Stimulated activated CD8-positive, alpha-beta memory T cell treated with anti-CD3 and anti-CD28 coated beads, Interleukin-7, amount 100 ng/mL, for 1 hour (primary cell): ENCODE data around the gene KRT222.
A peak's percentile ranks its signal among the peaks of the same experiment; 100 is the strongest.

Source experiments
- DNase-seq, 2 donors: peaks; one replicate each; pipeline ENCODE4 v3.0.0-alpha.2; 2020; ENCODE audit warnings: low read depth in 2 of 2

KRT222 gene

GRCh38 chr17:40658396-40658795 is 6.6 kb downstream of the KRT222 start:
- no peak for DNase-seq

- no peak for DNase-seq
These were observed 13.0 kb downstream of the KRT222 start for GRCh38 chr17:40651939-40652338.

DNA sequence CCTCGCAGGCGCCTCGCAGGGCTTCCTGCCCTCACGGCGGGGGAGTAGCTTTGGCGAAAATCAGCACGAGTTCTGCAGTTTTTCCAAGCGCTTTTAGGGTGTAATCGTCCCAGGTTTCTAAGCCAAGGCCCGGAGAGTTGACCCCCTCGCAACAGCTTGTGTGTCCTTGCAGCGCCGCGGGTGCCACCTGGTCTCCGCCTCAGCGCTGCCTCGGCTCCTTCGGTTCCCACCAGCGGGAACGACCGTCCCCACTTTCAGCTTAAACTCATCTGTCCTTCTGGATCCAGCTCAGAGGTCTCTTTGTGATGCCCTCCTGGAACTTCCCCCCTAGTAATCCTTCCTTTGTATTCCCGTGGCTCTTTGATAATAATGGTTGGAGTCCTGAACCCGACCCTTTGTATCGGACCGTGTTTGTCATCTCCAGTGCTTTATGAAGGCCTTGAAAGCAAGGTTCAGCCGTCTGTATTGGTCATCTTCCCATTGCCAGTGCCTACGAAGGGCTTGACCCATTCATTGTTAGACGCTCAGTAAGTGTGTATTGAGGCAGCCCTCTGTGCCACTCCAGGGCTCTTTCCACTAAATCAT is 16.5 kb downstream of the KRT222 start:
- DNase-seq, result no peak

DNA sequence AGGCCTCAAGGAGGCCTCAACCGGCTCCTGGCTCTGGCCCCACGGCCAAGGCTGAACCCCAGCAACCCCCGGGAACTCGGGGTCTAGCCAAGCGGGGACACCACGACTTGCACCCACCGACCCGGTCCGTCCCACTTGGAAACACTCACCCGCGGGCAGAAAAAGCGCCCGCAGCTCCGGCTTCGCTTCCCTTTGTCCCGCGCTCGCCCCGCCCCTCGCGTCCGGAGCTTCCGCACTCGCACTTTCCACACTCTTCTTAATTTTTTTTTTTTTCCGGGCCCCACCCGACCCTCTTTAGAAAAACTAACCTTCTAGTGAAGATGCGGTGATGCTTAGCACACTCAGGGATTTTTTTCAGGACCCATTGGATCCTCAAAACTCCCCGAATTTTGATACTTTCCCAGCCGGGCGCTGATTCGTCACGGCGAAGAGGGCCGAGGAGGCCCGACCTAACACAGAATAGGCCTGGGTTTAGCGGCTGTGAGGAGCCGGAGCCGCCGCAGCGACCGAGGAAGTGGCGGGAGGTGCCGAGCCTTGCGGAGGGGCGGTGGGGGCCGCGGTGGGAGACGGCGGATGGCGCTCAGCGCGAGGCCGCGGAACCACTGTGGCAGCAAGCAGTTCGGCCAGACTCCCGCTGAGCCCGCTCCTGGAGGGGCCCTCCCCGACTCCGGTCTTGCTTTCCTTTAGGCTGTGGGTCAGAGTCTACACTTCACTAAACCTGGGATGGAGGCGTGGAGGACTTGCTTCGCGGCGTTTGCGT is 17.2 kb downstream of the KRT222 start, which contains the start of gene SMARCE1:
Gene SMARCE1, minus strand, starts transcription at position 195 of the 760 bp plus-strand sequence. CDS start 2,016 bp downstream, outside the sequence.
- peak; percentile 41 to 46 for DNase-seq

DNA sequence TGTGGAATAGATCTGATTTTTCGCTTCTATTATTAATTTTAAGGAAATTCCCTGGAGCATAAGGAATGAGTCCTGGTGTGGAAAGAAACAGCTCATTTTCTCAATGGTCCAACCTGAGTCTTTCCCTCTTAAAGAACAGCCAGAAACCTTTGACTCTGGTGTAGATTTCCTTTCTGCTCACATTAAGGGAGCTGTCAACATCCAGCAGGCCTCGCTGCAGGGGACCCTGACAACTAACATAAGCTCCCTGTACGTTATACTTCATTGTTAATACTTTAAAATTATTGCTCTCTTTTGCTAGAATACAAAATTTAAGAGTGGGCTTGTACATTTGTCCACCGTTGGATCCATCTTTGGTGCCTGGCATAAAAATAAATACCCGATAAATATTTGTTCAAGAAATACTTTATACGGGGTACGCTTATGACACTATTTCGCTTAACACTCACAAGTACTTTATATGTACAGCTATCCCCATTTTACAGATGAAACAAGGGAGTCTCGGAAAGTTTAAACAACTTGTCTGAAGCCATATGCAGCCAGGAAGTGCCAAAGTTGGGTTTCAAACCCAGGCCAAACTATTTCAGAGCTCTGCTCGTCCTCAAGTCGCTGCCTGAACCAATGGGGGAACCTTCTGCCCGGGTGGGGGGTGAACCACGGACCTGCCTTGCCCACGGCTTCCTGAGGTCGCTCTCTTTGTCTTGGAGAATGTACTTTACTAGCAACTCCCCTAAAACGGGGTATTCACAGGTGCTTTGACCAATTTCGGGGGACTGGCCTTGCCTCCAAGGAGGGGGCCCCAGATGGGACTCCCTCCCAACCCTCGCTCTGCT is 18.0 kb downstream of the KRT222 start:
- no peak for DNase-seq

DNA sequence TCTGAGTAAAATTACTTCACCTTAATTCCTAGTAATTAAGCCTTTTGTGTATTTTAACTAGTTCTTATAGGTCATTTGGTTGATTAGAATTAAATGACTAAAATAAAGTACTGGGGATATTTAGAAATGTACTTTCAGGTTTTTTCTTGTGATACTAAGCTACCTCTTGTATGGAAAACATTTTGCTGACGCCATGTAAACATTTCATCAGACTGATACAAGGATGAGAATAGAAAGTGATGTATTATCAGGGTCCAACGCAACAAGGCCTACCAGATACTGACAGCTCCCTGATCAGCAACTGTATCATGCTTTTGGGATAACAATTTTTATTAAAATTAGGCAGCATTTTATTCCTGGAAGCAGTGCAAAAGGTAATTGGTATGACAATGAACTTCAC is 19.0 kb downstream of the KRT222 start:
- DNase-seq, result no peak

GRCh38 chr17:40645291-40645690 is 19.7 kb downstream of the KRT222 start:
- no peak for DNase-seq

- no peak for DNase-seq
These were observed 27.0 kb downstream of the KRT222 start for GRCh38 chr17:40637931-40638330.

GRCh38 chr17:40633871-40634270 is 31.1 kb downstream of the KRT222 start:
- DNase-seq, result no peak

GRCh38 chr17:40632216-40632615 is 32.8 kb downstream of the KRT222 start:
- DNase-seq, result no peak

DNA sequence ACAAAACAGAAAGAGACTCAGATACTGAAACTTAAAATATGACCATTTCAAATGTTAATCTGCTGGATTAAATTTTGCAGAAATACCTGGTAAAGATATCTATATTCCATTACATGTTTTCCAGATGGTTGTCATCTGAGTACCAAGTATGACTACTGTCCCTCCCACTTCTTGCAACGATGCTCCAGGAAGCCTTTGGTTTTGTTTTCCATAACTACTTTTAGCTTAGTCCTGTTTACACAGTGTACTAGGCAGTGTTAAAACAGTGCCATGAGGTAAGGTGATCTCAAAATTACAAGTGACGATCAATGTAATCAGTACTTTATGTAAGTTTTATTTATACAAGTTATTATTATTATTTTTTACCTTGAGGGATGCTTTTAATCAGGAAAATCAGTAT is 35.1 kb downstream of the KRT222 start:
- no peak for DNase-seq

- DNase-seq, result no peak
These were observed 39.7 kb downstream of the KRT222 start for GRCh38 chr17:40625311-40625710.

- no peak for DNase-seq
These were observed 41.4 kb downstream of the KRT222 start for GRCh38 chr17:40623419-40624210.

DNA sequence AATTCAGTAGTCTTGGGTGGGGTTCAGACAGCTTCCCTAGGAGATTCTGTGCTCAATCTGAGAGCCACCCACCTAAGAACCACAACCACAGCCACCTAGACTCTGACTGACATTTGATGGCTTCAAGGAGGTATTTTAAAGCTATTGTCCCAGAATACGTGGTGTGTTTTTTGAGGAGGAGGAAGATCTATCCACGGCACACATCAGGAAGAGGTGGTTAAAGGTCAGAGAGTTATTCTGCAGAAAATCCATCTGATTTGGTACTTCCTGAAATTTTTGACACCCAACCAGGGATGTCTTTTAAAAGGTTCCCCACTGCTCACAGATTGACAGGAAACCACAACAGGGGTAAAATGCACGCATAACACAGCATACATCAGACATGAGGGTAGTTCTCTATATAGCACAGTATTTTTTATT is 42.5 kb downstream of the KRT222 start:
- DNase-seq, result no peak

GRCh38 chr17:40621578-40621977 is 43.4 kb downstream of the KRT222 start:
- DNase-seq, result no peak

GRCh38 chr17:40621019-40621418 is 44.0 kb downstream of the KRT222 start:
- no peak for DNase-seq

GRCh38 chr17:40618754-40619625 is 46.0 kb downstream of the KRT222 start:
- DNase-seq, result no peak

GRCh38 chr17:40617678-40618240 is 47.2 kb downstream of the KRT222 start:
- no peak for DNase-seq

- DNase-seq, result no peak
These were observed 48.4 kb downstream of the KRT222 start for GRCh38 chr17:40616592-40616991.

DNA sequence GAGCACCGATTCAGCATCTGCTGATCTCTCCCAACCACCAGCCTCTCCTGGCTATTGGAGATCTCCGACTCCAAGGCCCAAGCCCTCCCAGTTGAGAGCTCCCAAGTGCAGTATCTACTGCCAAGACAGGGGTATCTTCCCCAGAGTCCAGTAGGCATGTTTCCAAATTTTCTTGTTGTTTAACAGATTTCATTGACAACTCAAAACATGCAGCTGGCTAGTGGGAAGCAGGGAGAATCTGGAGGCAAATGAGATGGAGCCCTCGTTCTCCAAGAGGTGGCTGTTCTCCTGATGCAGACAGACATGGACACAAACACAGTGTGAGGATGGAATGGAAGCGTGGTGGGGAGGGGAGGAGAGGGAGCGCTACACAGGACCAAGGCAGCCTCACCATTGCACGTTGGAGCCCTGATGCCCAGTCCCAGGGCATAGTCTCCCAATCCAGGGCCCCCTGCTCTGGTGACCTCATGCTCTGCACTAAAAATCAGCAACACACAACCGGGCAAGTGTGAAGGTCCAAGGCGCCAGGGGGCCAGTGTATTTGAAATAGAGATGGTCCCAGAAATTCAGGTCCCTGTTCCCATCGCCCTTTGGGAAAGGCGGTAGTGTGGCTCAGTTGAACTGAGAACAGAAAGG is 49.0 kb downstream of the KRT222 start:
- DNase-seq, result no peak
